Ammon's horn (tissue), 1 donor: ENCODE measurements around the gene GOLGA5.
"Not testable (repeated sequence)": the region's sequence is repeated elsewhere in the genome, so short reads cannot be mapped to it uniquely, and the experiment has no call there.

ENCODE experiments used
- DNase-seq: peaks from one replicate; pipeline ENCODE4 v3.0.0-alpha.2; 2016; ENCODE audit warnings: low spot score

Gene GOLGA5

DNA sequence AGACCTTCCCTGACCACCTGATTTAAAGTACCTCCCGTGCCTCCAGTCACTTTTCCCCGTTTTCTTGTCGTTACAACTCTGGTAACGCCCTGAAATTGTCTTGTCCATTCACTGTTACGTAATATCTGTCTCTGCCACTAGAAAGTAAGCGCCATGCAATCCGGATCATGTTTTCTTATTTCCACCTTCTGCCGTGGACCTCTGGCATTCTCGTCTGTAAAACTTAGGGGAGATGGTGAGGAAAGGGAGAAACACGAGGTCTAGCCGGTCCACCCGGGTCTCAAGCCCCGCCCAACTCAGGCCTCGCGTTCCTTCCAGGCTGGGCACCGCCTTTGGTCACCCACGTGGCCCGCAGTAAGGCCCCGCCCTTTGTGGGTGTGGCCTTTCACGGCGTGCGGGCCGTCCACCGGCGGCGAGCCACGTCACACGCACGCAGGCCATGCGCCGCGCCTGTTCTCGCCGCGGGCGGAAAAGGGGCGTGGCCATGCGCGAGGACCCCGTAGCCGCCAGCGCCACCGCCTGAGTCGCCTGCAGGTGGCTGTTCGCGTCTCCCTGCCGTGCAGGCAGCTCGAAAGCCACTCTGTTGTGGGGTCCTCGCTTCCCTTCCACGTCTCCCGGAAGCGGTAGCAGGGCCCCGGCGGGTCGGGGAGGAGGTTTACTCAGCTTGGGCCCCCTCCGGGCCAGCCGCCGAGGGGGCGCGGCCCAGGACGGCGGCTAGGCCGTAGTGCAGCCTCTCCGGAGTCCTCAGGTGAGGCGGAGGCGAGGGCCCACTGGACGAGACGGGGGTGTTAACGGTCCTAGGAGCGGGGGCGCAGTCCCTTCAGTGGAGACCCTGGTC, at the start of gene GOLGA5:
Gene GOLGA5, plus strand, starts transcription at position 597 of the 838 bp plus-strand sequence. CDS start 3,133 bp downstream, outside the sequence.
- DNase-seq, result peak; percentile 99

GRCh38 chr14:92747701-92748258, 46.3 kb upstream of the GOLGA5 start:
- no peak for DNase-seq

GRCh38 chr14:92748259-92749016, 45.7 kb upstream of the GOLGA5 start, which contains the start of gene LGMN:
Gene LGMN, minus strand, starts transcription at chr14:92748627. Its CDS starts 15,841 bp downstream, at chr14:92732786.
- DNase-seq, result peak; percentile 99

GRCh38 chr14:92750222-92750728, 43.8 kb upstream of the GOLGA5 start:
- DNase-seq, result not testable (repeated sequence)

DNA sequence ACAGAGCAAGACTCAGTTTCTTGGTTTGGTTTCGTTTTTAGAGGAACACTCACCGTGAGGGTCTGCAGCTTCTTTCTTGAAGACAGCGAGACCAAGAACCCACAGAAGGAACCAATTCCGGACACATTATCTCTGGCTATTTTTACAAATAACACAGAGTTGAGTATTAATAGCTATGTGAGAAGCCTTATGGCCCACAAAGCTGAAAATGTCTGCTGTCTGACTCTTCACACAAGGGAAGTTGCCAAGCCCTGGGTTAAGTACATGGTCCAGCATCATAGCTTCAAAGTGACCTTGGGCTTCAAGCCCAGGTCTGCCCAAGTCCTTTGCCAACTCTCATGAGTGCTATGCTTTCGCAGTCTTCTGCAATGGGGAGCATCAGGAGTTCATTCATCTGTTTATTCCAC, 43.1 kb upstream of the GOLGA5 start:
- no peak for DNase-seq

GRCh38 chr14:92751819-92752218, 42.3 kb upstream of the GOLGA5 start:
- DNase-seq, result no peak

DNA sequence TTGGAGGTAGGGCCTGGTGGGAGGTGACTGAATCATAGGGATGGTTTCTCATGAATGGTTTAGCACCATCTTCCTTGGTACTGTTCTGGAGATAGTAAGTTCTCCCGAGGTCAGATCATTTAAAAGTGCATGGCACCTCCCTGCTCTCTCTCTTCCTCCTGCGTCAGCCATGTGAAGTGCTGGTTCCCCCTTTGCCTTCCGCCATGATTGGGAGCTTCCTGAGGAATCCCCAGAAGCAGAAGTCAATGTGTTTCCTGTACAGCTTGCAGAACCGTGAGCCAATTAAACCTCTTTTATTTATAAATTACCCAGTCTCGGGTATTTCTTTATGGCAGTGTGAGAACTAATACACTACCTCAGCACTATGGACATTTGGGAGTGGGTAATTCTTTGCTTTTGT, 40.9 kb upstream of the GOLGA5 start:
- peak; percentile 46 for DNase-seq

GRCh38 chr14:92754966-92755365, 39.1 kb upstream of the GOLGA5 start:
- DNase-seq, result no peak

- DNase-seq, result no peak
These were observed 38.6 kb upstream of the GOLGA5 start for GRCh38 chr14:92755495-92755894.

DNA sequence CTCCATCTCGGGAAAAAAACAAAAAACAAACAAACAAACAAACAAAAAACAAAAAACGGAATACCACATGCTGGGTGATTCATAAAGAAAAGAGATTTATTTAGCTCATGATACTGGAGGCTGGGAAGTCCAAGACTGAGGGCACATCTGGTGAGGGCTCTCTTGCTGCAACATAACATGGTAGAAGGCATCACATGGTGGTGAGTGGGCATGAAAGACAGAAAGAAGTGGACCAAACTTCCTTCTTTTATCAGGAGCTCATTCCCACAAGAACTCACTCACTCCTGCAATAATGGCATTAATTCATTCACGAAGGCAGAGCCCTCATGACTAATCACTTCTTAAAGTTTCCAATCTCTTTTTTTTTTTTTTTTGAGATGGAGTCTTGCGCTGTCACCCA, 37.7 kb upstream of the GOLGA5 start:
- no peak for DNase-seq

DNA sequence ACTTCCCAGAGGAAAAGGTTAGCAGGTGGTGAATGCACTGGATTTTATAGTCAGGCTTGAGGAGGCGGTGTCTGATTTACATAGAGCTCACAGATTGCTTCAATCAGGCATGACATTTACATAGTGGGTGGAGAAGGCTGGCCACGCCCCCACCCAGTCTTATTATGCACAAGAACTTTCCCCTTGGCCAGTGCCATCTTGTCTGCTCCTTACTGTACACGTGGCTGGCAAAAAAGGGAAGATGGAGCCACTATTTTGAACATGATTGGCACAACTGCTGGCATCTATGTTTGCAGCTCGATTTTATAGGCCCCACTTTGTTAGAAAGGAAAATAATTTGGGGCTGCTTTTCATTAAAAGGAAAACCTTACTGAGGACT, 34.8 kb upstream of the GOLGA5 start:
- DNase-seq, result no peak

DNA sequence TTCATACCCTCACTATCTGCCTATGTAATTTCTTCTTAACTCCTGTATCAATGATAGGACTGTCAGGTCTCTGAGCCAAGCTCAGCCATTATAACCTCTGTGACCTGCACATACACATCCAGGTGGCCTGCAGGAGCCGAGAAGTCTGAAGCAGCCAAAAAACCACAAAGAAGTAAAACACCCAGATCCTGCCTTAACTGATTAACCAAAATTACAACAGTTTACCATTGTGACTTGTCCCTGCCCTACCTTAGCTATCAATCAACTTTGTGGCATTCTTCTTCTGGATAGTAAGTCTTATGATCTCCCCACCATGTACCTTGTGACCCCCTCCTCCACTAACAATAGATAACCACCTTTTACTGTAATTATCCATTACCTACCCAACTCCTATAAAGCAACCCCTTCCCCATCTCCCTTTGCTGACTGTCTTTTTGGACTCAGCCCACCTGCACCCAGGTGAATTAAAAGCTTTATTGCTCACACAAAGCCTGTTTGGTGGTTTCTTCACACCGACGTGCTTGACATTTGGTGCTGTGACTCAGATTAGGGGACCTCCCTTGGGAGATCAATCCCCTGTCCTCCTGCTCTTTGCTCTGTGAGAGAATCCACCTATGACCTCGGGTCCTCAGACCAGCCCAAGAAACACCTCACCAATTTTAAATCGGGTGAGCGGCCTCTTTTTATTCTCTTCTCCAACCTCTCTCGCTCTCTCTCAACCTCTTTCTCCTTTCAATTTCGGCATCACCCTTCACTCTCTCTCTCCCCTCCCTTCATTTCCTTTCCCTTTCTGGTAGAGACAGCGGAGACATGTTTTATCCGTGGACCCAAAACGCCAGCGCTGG, 34.2 kb upstream of the GOLGA5 start:
- DNase-seq, result no peak

GRCh38 chr14:92760524-92760805, 33.6 kb upstream of the GOLGA5 start:
- no peak for DNase-seq

- not testable (repeated sequence) for DNase-seq
These were observed 30.2 kb upstream of the GOLGA5 start for GRCh38 chr14:92763666-92764631.

DNA sequence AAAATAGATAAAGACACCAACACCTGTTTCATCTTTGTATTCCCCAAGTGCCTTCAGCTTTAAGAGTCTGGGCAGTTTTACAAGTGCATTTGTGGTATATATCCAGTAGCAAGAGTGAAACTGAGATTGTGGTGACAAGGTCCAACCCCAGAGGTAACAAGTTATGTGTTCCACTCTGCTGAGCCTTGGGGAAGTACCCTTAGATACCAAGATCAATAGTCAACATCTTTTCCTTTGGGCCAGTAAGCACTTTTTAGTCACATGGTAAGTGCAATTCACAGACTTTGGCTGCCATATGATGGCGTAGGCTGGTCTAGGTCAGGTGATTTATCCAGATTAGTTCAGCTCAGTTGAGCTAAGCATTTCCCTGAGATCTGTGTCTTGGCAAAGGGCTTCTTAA, 25.9 kb upstream of the GOLGA5 start:
- not testable (repeated sequence) for DNase-seq

- DNase-seq, result no peak
These were observed 25.3 kb upstream of the GOLGA5 start for GRCh38 chr14:92768795-92769194.

- DNase-seq, result no peak
These were observed 23.6 kb upstream of the GOLGA5 start for GRCh38 chr14:92770484-92770883.

GRCh38 chr14:92774572-92774971, 19.5 kb upstream of the GOLGA5 start:
- DNase-seq, result no peak

- DNase-seq, result not testable (repeated sequence)
These were observed 18.8 kb upstream of the GOLGA5 start for GRCh38 chr14:92775292-92775691.

GRCh38 chr14:92778868-92779565, 15.1 kb upstream of the GOLGA5 start:
- DNase-seq, result not testable (repeated sequence)
